NCI-H146 treated with DMSO at 0.1 percent for 48 hours (cell line): ENCODE data around the gene CATSPERD.

Experiments
- DNase-seq: peaks from one replicate; lab custom pipeline; 2025; ENCODE audit not compliant: unreplicated experiment; lab: John Stamatoyannopoulos, UW

Gene CATSPERD

DNA sequence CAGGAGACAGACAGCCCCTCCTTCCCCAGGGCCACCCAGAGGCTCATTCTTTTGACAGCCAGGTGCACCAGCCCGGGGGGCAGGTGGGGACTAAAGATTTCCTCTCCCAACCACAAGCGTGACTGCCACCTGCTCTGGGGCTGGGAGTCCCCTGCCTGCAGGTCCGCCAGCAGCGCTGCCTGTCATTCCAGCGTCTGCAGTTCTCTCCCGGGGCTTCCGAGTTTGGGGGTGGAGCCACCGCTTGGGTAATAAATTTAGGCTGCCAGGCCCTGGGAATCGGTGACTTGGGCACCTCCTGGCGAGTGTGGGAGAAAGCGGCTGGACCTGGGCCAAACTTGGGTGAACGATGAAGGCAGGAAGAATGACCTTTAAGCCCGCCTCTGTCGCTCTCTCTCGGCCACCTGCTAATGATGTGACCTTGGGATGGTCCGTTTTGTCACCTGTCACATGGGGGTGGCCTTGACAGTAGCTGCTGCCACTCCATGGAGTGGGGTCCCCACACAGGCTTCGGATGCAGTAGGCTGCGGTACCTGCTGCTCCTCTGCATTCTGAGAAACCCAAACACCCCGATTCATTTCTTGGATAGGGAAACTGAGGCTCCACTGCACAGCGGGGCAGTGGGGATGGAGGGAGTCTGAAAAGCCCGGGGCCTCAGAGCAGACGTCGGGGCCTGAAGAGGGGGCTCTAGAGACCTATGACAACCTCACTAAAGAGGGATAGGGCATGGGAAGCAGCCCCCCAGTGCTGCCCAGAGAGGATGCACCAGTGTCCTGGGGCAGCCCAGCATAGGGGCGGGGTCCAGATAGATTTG lies 106.3 kb downstream of the CATSPERD start:
- DNase-seq = peak; percentile 82

DNA sequence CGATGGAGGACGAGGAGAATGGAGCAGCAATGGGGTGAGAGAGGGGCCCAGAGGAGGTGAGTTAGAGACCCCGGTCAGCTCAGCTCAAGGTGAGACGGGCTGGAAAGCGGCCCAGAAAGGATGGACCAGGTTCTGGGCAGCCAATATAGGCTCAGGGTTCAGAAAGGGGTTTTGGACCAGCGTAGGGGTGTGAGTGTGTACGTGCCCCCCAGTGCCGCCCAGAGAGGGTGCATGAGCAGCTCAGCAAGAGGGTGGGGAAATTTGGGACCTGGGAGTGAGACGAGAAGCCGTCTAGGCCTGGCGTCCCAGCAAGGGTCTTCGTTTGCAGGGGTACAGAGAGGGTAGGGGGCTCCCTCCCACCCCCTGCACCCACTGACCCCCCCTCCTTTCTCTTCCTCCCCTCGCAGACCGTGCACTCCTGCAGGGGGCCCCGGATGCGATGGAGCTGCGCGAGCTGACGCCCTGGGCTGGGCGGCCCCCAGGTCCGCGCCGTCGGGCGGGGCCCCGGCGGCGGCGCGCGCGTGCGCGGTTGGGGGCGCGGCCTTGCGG lies 107.0 kb downstream of the CATSPERD start:
- no peak for DNase-seq

DNA sequence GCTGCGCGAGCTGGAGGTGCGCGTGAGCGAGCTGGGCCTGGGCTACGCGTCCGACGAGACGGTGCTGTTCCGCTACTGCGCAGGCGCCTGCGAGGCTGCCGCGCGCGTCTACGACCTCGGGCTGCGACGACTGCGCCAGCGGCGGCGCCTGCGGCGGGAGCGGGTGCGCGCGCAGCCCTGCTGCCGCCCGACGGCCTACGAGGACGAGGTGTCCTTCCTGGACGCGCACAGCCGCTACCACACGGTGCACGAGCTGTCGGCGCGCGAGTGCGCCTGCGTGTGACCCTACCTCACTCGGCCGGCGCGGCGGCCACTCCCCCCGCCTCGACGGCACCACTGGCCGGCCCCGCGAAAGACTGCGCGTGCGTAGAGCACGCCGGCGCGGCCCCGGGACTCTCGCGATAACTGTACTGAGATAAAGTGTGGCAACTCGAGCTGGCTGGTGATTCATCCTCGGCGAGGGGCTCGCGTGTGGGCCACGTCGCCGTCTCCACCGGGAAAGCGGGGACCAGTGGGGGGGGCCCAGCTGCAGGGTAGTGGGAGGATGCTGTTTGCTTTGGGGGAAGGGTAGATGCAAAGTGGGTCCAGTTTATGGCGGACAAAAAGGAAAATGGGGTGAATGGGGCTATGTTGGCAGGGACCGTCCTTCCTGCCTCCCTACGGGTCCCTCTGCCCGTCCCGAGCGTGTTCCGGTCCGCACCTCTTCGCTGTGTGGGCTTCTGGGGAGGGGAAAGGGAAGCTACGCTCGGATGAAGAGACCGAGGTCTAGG lies 107.6 kb downstream of the CATSPERD start:
- peak; percentile 74 for DNase-seq
